Lower leg skin (tissue), 3 donors: ENCODE measurements around the gene KCNJ16.

ENCODE experiments used
- CTCF ChIP-seq, 3 donors: fragments of 450-650 bp; IDR thresholded peaks; one replicate each; pipeline ENCODE4 v1.5.1; 2016; ENCODE audit warnings: antibody characterized with exemption in 3 of 3, mild to moderate bottlenecking in 3 of 3, moderate library complexity in 2 of 3
- POLR2A ChIP-seq, 2 donors: fragments of 450-650 bp; IDR thresholded peaks; one replicate each; pipeline ENCODE4 v1.6.1; 2016 to 2017; ENCODE audit warnings: antibody characterized with exemption in 2 of 2, mild to moderate bottlenecking in 1 of 2, moderate library complexity in 1 of 2

- TF ChIP-seq POLR2A (IDR thresholded peaks at IDR 0.05) (no peak), CTCF (IDR thresholded peaks at IDR 0.05) (no peak)
Measured at GRCh38 chr17:70130289-70130688, 55.3 kb downstream of the KCNJ16 start.
